ENCODE data around the gene DNASE1L1.
A peak's percentile ranks its signal among the peaks of the same experiment; 100 is the strongest.

DNASE1L1 gene

DNA sequence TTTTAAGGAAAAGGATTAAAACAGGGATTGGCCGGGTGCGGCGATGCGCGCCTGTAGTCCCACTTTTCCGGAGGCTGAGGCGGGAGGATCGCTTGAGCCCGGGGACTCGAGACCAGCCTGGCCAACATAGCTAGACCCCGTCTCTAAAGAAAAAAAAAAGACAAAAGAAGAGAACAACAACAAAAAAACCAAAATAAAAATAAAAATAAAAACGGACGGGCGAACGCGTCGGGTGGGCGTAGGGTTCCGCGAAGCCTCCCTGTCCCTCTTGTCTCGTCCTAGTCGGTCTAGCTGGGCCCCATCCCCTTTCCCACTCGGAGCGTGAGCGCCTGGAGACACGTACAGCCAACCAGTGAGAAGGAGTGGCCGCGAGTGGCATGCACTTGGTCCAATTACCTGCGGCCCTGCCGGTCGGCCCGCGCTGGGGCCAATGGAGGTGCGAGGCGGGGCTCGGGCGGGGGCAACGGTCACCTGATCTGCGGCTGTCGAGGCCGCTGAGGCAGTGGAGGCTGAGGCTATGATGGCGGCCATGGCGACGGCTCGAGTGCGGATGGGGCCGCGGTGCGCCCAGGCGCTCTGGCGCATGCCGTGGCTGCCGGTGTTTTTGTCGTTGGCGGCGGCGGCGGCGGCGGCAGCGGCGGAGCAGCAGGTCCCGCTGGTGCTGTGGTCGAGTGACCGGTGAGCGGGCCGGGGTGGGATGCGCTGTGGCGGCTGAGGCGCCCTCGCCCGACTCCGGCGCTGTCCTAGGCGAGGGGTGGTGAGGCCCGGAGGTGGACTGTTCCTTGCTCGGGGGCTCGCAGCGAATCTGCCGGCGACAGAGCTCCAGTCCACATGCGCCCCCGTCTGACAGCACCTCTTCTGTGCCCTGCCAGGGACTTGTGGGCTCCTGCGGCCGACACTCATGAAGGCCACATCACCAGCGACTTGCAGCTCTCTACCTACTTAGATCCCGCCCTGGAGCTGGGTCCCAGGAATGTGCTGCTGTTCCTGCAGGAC is 19.4 kb upstream of the DNASE1L1 start, which contains the start of gene ATP6AP1 (continued):
- TF ChIP-seq, protein P1, sequence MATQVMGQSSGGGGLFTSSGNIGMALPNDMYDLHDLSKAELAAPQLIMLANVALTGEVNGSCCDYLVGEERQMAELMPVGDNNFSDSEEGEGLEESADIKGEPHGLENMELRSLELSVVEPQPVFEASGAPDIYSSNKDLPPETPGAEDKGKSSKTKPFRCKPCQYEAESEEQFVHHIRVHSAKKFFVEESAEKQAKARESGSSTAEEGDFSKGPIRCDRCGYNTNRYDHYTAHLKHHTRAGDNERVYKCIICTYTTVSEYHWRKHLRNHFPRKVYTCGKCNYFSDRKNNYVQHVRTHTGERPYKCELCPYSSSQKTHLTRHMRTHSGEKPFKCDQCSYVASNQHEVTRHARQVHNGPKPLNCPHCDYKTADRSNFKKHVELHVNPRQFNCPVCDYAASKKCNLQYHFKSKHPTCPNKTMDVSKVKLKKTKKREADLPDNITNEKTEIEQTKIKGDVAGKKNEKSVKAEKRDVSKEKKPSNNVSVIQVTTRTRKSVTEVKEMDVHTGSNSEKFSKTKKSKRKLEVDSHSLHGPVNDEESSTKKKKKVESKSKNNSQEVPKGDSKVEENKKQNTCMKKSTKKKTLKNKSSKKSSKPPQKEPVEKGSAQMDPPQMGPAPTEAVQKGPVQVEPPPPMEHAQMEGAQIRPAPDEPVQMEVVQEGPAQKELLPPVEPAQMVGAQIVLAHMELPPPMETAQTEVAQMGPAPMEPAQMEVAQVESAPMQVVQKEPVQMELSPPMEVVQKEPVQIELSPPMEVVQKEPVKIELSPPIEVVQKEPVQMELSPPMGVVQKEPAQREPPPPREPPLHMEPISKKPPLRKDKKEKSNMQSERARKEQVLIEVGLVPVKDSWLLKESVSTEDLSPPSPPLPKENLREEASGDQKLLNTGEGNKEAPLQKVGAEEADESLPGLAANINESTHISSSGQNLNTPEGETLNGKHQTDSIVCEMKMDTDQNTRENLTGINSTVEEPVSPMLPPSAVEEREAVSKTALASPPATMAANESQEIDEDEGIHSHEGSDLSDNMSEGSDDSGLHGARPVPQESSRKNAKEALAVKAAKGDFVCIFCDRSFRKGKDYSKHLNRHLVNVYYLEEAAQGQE (tag by site-specific recombination; IDR thresholded peaks at IDR 0.05): peak; percentile 44; the same call in 1 of the 2 replicates

DNA sequence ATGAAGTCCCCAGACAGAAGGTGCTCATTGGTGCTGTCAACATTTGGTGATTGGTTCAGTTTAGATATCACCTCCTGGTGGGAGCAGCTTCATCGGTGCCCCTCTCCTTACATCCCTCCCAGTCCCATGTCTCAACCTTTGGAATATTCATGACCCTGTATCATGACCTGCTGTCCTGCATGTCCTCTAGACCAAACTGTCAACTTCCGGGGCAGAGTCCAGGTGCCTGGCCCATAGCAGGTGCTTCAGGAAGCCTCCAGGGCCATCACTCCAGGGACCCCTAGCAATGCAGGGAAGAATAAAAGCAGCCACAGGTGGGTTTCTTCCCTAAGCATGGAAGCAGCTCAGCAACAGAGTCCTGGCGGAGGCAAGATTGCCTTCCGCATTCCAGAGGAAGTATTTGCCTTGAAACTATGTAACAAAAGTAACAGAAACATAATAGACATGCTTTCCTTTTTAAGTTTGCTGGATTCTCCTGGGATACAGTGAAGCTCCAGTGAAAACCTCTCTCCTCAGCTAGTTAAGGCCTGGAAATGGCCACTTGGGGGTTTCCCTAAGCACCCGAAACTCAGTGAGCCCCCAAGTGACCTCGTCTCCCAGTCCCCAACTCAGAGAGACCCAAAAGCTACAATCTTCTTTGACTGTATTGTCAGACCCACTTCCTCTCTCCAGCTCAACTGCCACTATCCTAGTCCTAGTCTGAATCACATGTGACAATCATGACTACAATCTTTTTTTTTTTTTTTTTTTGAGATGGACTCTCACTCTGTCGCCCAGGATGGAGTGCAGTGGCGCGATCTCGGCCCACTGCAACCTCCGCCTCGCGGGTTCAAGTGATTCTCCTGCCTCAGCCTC is 18.1 kb upstream of the DNASE1L1 start:
- Histone ChIP-seq H3K4me1 (ENCODE audit: control insufficient read depth, insufficient read depth, low read length) (no peaks in the 10 kb centered on the region), H3K9me3 (ENCODE audit: control insufficient read depth, insufficient read depth, low read depth, low read length) (no peaks in the 10 kb centered on the region), H3K4me3 (ENCODE audit: low read depth, low read length) (no peak overlapping the region), H3K27ac (ENCODE audit: extremely low read depth, low read depth, low read length) (no peak overlapping the region), H3K36me3 (ENCODE audit: control insufficient read depth in 2 of 2, insufficient read depth in 1 of 2, low read length in 2 of 2) (peaks cover 0 to 12% of the 10 kb centered on the region in 2 experiments; a peak in 1 of 3 replicates)
- TF ChIP-seq SCRT2 (tag by site-specific recombination; IDR thresholded peaks at IDR 0.05): peak; percentile 60
- TF ChIP-seq, protein P2, sequence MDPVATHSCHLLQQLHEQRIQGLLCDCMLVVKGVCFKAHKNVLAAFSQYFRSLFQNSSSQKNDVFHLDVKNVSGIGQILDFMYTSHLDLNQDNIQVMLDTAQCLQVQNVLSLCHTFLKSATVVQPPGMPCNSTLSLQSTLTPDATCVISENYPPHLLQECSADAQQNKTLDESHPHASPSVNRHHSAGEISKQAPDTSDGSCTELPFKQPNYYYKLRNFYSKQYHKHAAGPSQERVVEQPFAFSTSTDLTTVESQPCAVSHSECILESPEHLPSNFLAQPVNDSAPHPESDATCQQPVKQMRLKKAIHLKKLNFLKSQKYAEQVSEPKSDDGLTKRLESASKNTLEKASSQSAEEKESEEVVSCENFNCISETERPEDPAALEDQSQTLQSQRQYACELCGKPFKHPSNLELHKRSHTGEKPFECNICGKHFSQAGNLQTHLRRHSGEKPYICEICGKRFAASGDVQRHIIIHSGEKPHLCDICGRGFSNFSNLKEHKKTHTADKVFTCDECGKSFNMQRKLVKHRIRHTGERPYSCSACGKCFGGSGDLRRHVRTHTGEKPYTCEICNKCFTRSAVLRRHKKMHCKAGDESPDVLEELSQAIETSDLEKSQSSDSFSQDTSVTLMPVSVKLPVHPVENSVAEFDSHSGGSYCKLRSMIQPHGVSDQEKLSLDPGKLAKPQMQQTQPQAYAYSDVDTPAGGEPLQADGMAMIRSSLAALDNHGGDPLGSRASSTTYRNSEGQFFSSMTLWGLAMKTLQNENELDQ (tag by site-specific recombination; IDR thresholded peaks at IDR 0.05; ENCODE audit: low read depth): no peak
- POLR2A ChIA-PET: interaction anchor here (1.2 kb wide), 1 partner anchor 15 kb away, joined by 4 read pairs; no protein-coding TSS in a partner anchor
- CTCF ChIA-PET: interaction anchor here (0.6 to 1.2 kb wide), 3 partner anchors 9 to 54 kb away, joined by 3 to 5 read pairs (median 3); no protein-coding TSS in a partner anchor

DNA sequence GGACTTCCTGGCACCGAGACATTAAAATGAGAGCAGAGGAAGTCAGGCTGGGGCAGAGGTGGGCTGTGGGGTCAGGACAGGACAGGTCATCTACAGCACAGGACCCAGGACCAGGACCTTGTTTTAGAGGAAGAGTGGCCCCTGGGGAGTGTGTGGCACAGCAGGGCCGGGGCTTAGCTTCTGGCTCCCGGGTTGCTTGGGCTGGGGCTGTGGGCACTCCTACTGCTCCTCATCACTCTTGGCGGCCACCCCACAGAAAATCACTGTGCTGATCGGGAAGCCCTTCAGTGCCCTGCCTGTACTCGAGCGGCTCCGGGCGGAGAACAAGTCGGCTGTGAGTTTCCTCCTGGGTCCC is 11.3 kb upstream of the DNASE1L1 start:
- CTCF ChIA-PET: interaction anchor here (1.3 kb wide), 1 partner anchor 22 kb away, joined by 4 read pairs; the partner anchor contains the start of gene RPL10
- TF ChIP-seq, protein P3, sequence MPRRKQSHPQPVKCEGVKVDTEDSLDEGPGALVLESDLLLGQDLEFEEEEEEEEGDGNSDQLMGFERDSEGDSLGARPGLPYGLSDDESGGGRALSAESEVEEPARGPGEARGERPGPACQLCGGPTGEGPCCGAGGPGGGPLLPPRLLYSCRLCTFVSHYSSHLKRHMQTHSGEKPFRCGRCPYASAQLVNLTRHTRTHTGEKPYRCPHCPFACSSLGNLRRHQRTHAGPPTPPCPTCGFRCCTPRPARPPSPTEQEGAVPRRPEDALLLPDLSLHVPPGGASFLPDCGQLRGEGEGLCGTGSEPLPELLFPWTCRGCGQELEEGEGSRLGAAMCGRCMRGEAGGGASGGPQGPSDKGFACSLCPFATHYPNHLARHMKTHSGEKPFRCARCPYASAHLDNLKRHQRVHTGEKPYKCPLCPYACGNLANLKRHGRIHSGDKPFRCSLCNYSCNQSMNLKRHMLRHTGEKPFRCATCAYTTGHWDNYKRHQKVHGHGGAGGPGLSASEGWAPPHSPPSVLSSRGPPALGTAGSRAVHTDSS (tag by site-specific recombination; IDR thresholded peaks at IDR 0.05): no peak
- TF ChIP-seq, protein P1 (tag by site-specific recombination; IDR thresholded peaks at IDR 0.05): no peak
- TF ChIP-seq, protein P4, sequence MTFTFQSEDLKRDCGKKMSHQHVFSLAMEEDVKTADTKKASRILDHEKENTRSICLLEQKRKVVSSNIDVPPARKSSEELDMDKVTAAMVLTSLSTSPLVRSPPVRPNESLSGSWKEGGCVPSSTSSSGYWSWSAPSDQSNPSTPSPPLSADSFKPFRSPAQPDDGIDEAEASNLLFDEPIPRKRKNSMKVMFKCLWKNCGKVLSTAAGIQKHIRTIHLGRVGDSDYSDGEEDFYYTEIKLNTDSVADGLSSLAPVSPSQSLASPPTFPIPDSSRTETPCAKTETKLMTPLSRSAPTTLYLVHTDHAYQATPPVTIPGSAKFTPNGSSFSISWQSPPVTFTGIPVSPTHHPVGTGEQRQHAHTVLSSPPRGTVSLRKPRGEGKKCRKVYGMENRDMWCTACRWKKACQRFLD (tag by site-specific recombination; IDR thresholded peaks at IDR 0.05): no peak
- TF ChIP-seq ZBTB8A (tag by site-specific recombination; IDR thresholded peaks at IDR 0.05) (no peak), TCF7L2 (IDR thresholded peaks at IDR 0.05; ENCODE audit: borderline replicate concordance, low read depth, low read length) (no peak), HOXD13 (CRISPR knock-in tag; IDR thresholded peaks at IDR 0.05; ENCODE audit: borderline replicate concordance) (no peak), ZBTB48 (tag by site-specific recombination; IDR thresholded peaks at IDR 0.05) (no peak), ZNF24 (tag by site-specific recombination; IDR thresholded peaks at IDR 0.05) (no peak)
- TF ChIP-seq, protein P5, sequence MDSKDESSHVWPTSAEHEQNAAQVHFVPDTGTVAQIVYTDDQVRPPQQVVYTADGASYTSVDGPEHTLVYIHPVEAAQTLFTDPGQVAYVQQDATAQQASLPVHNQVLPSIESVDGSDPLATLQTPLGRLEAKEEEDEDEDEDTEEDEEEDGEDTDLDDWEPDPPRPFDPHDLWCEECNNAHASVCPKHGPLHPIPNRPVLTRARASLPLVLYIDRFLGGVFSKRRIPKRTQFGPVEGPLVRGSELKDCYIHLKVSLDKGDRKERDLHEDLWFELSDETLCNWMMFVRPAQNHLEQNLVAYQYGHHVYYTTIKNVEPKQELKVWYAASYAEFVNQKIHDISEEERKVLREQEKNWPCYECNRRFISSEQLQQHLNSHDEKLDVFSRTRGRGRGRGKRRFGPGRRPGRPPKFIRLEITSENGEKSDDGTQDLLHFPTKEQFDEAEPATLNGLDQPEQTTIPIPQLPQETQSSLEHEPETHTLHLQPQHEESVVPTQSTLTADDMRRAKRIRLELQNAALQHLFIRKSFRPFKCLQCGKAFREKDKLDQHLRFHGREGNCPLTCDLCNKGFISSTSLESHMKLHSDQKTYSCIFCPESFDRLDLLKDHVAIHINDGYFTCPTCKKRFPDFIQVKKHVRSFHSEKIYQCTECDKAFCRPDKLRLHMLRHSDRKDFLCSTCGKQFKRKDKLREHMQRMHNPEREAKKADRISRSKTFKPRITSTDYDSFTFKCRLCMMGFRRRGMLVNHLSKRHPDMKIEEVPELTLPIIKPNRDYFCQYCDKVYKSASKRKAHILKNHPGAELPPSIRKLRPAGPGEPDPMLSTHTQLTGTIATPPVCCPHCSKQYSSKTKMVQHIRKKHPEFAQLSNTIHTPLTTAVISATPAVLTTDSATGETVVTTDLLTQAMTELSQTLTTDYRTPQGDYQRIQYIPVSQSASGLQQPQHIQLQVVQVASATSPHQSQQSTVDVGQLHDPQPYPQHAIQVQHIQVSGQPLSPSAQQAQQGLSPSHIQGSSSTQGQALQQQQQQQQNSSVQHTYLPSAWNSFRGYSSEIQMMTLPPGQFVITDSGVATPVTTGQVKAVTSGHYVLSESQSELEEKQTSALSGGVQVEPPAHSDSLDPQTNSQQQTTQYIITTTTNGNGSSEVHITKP (tag by site-specific recombination; IDR thresholded peaks at IDR 0.05): no peak

More for the DNA sequence above, 11.3 kb upstream of the DNASE1L1 start:
- Histone ChIP-seq H3K36me3 (ENCODE audit: control insufficient read depth in 2 of 2, insufficient read depth in 1 of 2, low read length in 2 of 2) (no peaks in the 10 kb centered on the region; a peak in 1 of 3 replicates), H3K9me3 (ENCODE audit: control insufficient read depth, insufficient read depth, low read depth, low read length) (no peaks in the 10 kb centered on the region), H3K4me1 (ENCODE audit: control insufficient read depth, insufficient read depth, low read length) (no peaks in the 10 kb centered on the region), H3K4me3 (ENCODE audit: low read depth, low read length) (no peak overlapping the region), H3K27ac (ENCODE audit: extremely low read depth, low read depth, low read length) (no peak overlapping the region)
- POLR2A ChIA-PET: interaction anchor here (1.0 to 1.4 kb wide), 2 partner anchors 11 to 39 kb away, joined by 3 to 4 read pairs; no protein-coding TSS in a partner anchor

All from HEK293 (cell line).